ENCODE results near the gene DUOX1. TPM values are rescaled to one million over a fixed set of nuclear protein-coding genes. Genes with fewer than 3 reads are reported as not detected.

The DUOX1 gene
- total RNA-seq, 3 donors from 2014 or later: 0.43 to 1.7 (median 0.70) TPM

DNA sequence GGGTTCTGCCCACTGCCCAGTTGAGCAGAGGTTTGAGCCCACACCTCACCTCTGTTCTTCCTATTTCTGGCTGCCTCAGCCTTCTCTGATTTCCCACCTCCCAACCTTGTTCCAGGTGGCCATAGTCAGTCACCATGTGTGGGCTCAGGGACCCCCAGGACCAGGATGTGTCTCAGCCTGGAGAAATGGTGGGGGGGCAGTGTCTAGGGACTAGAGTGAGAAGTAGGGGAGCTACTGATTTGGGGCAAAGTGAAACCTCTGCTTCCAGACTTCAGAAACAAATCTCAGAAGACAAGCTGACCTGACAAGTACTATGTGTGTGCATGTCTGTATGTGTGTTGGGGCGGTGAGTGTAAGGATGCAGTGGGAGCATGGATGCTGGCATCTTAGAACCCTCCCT, 35.1 kb downstream of the DUOX1 start:
- intact Hi-C loops (cut with DNase I, micrococcal nuclease): loop anchor here in 1 of 2 donors (10.0 kb wide), 1 partner anchor 220 kb away; no protein-coding TSS in a partner anchor
- no peak for DNase-seq
- TF ChIP-seq, protein P1, sequence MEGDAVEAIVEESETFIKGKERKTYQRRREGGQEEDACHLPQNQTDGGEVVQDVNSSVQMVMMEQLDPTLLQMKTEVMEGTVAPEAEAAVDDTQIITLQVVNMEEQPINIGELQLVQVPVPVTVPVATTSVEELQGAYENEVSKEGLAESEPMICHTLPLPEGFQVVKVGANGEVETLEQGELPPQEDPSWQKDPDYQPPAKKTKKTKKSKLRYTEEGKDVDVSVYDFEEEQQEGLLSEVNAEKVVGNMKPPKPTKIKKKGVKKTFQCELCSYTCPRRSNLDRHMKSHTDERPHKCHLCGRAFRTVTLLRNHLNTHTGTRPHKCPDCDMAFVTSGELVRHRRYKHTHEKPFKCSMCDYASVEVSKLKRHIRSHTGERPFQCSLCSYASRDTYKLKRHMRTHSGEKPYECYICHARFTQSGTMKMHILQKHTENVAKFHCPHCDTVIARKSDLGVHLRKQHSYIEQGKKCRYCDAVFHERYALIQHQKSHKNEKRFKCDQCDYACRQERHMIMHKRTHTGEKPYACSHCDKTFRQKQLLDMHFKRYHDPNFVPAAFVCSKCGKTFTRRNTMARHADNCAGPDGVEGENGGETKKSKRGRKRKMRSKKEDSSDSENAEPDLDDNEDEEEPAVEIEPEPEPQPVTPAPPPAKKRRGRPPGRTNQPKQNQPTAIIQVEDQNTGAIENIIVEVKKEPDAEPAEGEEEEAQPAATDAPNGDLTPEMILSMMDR (IDR thresholded peaks at IDR 0.05): no peak
- Histone ChIP-seq H3K4me1 (ENCODE audit: low read depth) (peaks cover 6% of the 10 kb centered on the region), H3K4me3 (no peak overlapping the region), H3K9me3 (no peaks in the 10 kb centered on the region), H3K36me3 (ENCODE audit: low read depth) (no peaks in the 10 kb centered on the region)
- ATAC-seq: no peak

DNA sequence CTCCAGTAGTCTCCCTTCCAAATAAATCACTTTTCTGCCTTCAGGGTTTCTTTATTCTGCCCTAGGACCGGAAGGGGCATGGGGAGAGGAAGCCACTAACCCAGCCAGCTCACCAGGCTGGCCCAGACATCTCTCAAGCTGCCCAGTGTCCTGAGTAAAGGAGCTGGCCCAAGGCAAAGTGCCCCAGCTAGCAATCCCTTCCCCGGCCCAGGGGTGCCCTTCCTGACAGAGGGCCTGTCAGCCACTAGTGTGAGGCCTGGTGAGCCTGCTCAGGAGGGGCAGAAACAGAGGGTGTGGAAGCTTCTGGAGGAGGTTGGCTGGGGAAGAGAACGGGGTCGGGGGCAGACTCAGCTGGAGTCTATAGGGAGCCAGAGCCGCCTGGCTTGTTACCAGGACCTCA, 35.7 kb downstream of the DUOX1 start:
- no peaks in the 10 kb centered on the region for H3K9me3 ChIP-seq
- TF ChIP-seq, protein P1 (IDR thresholded peaks at IDR 0.05): no peak
- DNase-seq (no peak), ATAC-seq (no peak)
- H3K36me3 ChIP-seq (ENCODE audit: low read depth): no peaks in the 10 kb centered on the region
- H3K4me1 ChIP-seq (ENCODE audit: low read depth): peaks cover 6% of the 10 kb centered on the region
- intact Hi-C loops (cut with DNase I, micrococcal nuclease): loop anchor here in 1 of 2 donors (10.0 kb wide), 1 partner anchor 219 kb away; no protein-coding TSS in a partner anchor
- no peak overlapping the region for H3K4me3 ChIP-seq

DNA sequence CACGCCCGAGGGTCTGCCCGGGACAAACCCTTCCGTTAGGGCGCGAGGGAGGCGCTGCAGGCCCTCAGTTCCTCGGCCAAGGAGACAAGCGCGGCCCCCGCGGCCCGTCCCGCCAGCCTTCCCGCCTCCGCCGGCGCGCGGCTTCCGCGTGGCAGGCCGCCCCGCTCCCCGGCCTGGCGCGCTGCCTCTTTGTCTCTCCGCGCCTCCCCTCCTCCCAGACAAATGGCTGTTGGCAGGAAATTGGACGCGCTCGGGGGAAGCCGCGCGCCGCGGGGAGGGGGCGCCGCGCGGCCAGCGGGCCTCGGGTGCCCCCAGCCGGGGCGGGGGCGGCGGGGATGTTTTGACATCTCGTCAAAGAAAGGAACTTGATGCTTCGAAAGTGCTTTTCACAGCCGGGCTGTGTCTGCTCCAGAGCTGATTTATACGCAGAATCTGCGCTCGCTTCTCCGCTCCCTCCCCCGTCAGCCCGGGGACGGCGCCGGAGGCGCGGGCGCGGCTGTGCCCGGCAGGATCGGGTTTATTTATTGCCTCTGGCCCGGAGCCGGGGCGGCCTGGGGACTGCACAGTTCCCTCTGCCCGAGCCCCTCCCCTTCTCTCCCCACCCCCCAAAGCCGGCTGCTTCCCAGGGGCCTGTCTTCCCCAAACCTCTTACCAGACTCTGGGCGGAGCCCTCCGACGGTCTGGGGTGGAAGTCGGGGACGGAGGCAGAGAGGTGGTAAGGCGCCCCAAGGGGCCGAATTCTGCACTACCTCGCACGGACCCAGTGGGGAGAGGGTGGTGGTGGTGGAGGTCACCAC, 37.2 kb downstream of the DUOX1 start:
- ATAC-seq (peak; percentile 90), DNase-seq (peak; percentile 88 to 93 (median 92))
- intact Hi-C loops (cut with DNase I, micrococcal nuclease): loop anchor here in 1 of 2 donors (10.0 kb wide), 1 partner anchor 218 kb away; no protein-coding TSS in a partner anchor
- TF ChIP-seq, protein P1 (IDR thresholded peaks at IDR 0.05): peak; percentile 61
- Histone ChIP-seq H3K4me1 (ENCODE audit: low read depth) (peaks cover 6% of the 10 kb centered on the region), H3K9me3 (no peaks in the 10 kb centered on the region), H3K4me3 (peak overlapping the region; percentile 59), H3K36me3 (ENCODE audit: low read depth) (no peaks in the 10 kb centered on the region)

DNA sequence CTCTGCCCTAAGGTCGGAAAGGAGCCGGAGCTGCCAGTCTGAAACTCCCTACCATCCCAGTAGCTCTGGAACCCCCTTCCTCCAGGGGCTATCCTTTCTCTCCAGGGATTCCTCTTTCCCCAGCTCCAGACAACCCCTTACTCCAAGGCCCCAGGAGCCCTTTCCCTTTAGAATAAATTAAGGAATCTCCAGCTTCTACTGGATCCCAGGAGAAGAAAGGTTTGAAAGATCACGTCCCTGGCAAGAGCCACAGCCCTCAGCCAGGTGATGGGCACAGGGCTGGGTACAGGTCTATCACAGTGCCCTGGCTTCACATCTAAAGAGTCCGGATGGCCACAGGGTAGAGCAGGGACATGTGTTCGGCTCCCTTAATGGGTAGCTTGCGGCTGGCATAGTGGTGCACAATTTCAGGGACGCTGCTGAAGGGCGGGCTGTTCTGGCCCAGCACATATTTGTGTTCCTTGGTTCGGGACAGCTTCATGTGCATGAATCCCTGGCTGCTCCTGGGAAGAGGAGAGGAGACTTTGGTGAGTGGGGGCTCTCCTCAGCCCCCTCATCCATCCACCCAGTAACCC, 37.9 kb downstream of the DUOX1 start:
- H3K4me1 ChIP-seq (ENCODE audit: low read depth): peaks cover 6% of the 10 kb centered on the region
- peak overlapping the region; percentile 59 for H3K4me3 ChIP-seq
- intact Hi-C loops (cut with DNase I, micrococcal nuclease): loop anchor here in 1 of 2 donors (10.0 kb wide), 1 partner anchor 217 kb away; no protein-coding TSS in a partner anchor
- H3K36me3 ChIP-seq (ENCODE audit: low read depth): no peaks in the 10 kb centered on the region
- ATAC-seq (no peak), DNase-seq (no peak)
- no peaks in the 10 kb centered on the region for H3K9me3 ChIP-seq
- TF ChIP-seq, protein P1 (IDR thresholded peaks at IDR 0.05): no peak

DNA sequence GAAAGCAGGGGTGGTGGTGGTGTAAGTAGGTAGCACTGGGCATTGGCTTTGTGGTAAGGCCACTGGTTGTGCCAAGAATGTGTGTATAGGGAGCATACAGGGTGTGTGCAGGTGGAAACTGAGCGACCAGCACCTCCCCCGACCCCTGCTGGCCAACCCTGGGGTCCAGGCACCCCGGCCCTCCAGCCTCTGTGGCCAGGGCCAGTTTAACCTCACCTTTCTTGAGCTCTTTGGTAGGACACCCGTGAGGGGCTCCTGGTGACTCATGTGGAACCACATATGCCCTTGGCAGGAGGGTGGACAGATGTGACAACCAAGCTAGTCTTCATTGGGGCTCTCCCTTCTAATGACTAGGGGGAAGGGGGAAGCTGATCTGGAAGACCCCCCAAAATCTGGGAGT, 38.5 kb downstream of the DUOX1 start:
- H3K4me3 ChIP-seq: no peak overlapping the region
- H3K9me3 ChIP-seq: no peaks in the 10 kb centered on the region
- DNase-seq (no peak), ATAC-seq (no peak)
- intact Hi-C loops (cut with DNase I, micrococcal nuclease): loop anchor here in 1 of 2 donors (10.0 kb wide), 1 partner anchor 217 kb away; no protein-coding TSS in a partner anchor
- H3K4me1 ChIP-seq (ENCODE audit: low read depth): peaks cover 6% of the 10 kb centered on the region
- H3K36me3 ChIP-seq (ENCODE audit: low read depth): no peaks in the 10 kb centered on the region
- TF ChIP-seq, protein P1 (IDR thresholded peaks at IDR 0.05): no peak
